ENCODE data around the gene SMAD9. TPM values are rescaled to one million over a fixed set of nuclear protein-coding genes. Genes with fewer than 3 reads are reported as not detected.

Gene SMAD9
- total RNA-seq, 1 experiment from 2014 or later, result 0.87 TPM

DNA sequence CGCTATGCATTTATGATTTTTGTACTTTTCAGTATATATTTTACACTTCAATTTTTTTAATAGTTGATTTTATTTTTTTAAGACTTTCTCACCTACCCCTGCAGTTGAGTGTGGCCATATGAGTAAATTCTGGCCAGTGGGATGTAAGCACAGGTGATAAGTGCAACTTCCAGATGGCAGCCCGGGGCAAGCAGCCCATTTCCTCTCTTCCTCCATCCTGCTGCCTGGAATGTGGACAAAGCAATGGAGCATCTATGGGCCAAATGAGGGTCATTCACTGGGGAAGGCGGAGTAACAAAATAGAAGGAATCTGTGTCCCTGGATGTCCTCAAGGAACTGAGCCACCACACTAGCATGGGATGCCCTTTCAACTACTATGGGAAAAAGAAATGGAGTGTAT, 88.7 kb downstream of the SMAD9 start:
- Histone ChIP-seq H3K4me3 (ENCODE audit: low read length) (no peak overlapping the region), H3K79me2 (ENCODE audit: low read length) (no peaks in the 10 kb centered on the region), H3K4me2 (ENCODE audit: low read length) (no peak overlapping the region), H4K20me1 (ENCODE audit: low read length) (no peaks in the 10 kb centered on the region), H3K9ac (ENCODE audit: low read length) (no peak overlapping the region), H2AFZ (ENCODE audit: low read length) (no peak overlapping the region), H3K9me2 (replicated peaks; ENCODE audit: low read length) (no peaks in the 10 kb centered on the region), H3K27me3 (ENCODE audit: low read length) (no peaks in the 10 kb centered on the region), H3K27ac (ENCODE audit: low read length) (no peak overlapping the region), H3K36me3 (ENCODE audit: low read depth, low read length) (no peaks in the 10 kb centered on the region; the same call in 1 of the 2 replicates), H3F3A (ENCODE audit: low read length, unreplicated experiment) (no peaks in the 10 kb centered on the region), H3K9me3 (ENCODE audit: low read length) (no peaks in the 10 kb centered on the region), H3K4me1 (ENCODE audit: insufficient read depth, low read length) (no peaks in the 10 kb centered on the region)
- TF ChIP-seq EZH2 (IDR thresholded peaks at IDR 0.05; ENCODE audit: low read length, unreplicated experiment) (no peak), EZH2phosphoT487 (IDR thresholded peaks at IDR 0.05; ENCODE audit: borderline replicate concordance, low read length) (no peak)
- TF ChIP-seq, protein P1, sequence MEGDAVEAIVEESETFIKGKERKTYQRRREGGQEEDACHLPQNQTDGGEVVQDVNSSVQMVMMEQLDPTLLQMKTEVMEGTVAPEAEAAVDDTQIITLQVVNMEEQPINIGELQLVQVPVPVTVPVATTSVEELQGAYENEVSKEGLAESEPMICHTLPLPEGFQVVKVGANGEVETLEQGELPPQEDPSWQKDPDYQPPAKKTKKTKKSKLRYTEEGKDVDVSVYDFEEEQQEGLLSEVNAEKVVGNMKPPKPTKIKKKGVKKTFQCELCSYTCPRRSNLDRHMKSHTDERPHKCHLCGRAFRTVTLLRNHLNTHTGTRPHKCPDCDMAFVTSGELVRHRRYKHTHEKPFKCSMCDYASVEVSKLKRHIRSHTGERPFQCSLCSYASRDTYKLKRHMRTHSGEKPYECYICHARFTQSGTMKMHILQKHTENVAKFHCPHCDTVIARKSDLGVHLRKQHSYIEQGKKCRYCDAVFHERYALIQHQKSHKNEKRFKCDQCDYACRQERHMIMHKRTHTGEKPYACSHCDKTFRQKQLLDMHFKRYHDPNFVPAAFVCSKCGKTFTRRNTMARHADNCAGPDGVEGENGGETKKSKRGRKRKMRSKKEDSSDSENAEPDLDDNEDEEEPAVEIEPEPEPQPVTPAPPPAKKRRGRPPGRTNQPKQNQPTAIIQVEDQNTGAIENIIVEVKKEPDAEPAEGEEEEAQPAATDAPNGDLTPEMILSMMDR (conservative IDR thresholded peaks at IDR 0.05; ENCODE audit: low read depth, low read length), result no peak
- DNase-seq, result no peak
- no peak for ATAC-seq
- POLR2A ChIA-PET (ENCODE audit: unreplicated experiment), result no interaction called here
- no TSS peak for BruUV-seq (replicated peaks)
- intact Hi-C loops (cut with micrococcal nuclease), result no loop called here
- CTCF ChIA-PET, result no interaction called here

DNA sequence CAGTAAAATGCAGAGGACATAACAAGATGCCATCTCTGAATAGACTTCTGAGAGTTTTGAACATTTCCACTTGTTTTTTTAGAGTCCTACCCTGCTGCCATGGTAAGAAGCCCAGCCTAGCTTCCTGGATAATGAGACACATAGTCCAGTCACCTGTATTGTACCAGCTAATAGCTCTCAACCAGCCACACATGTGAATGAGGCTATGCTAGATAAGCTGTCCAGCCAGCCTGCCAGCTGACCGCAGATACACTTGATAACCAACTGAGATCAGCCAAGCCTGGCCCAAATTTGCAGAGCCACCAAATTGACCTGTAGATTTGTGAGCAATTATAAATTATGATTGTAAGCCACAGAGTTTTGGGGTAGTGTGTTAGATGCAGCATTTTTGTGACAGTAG, 90.3 kb downstream of the SMAD9 start:
- CTCF ChIA-PET, result no interaction called here

DNA sequence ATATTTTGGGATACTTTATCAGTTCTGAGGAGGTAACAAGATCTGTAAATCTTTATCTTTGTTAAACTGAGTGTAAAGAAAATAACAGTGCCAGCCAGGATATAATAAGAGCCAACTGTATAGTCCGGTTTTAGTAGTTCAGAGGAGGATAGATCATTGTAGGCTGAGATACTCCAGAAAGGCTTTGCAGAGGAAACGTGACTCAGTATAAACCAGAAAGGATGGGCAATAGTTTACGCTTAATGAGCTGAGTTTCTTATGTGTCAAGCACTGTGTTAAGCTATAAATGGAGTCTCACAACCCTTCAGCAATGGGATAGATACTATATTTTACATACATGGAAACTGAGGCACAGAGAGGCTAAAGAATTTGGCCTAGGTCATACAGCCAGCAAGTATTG, 97.3 kb downstream of the SMAD9 start:
- ATAC-seq (no peak), DNase-seq (no peak)
- Histone ChIP-seq H4K20me1 (ENCODE audit: low read length) (no peaks in the 10 kb centered on the region), H3K9me2 (replicated peaks; ENCODE audit: low read length) (no peaks in the 10 kb centered on the region), H3K79me2 (ENCODE audit: low read length) (peaks cover 45% of the 10 kb centered on the region), H3K4me1 (ENCODE audit: insufficient read depth, low read length) (peaks cover 21% of the 10 kb centered on the region), H3K36me3 (ENCODE audit: low read depth, low read length) (no peaks in the 10 kb centered on the region; the same call in 1 of the 2 replicates), H3K4me2 (ENCODE audit: low read length) (peak overlapping the region; percentile 23; the same call in 1 of the 2 replicates), H3K4me3 (ENCODE audit: low read length) (no peak overlapping the region), H3F3A (ENCODE audit: low read length, unreplicated experiment) (no peaks in the 10 kb centered on the region), H2AFZ (ENCODE audit: low read length) (no peak overlapping the region), H3K27me3 (ENCODE audit: low read length) (no peaks in the 10 kb centered on the region), H3K9ac (ENCODE audit: low read length) (no peak overlapping the region), H3K27ac (ENCODE audit: low read length) (no peak overlapping the region), H3K9me3 (ENCODE audit: low read length) (no peaks in the 10 kb centered on the region)
- POLR2A ChIA-PET (ENCODE audit: unreplicated experiment), result no interaction called here
- TF ChIP-seq EZH2 (IDR thresholded peaks at IDR 0.05; ENCODE audit: low read length, unreplicated experiment), result no peak
- TSS peak; percentile 6 for BruUV-seq (replicated peaks)
- intact Hi-C loops (cut with micrococcal nuclease), result no loop called here
- CTCF ChIA-PET, result no interaction called here

More for the DNA sequence above, 90.3 kb downstream of the SMAD9 start:
- Histone ChIP-seq H3K79me2 (ENCODE audit: low read length) (no peaks in the 10 kb centered on the region), H3K36me3 (ENCODE audit: low read depth, low read length) (no peaks in the 10 kb centered on the region; the same call in 1 of the 2 replicates), H3K4me3 (ENCODE audit: low read length) (no peak overlapping the region), H3K4me2 (ENCODE audit: low read length) (no peak overlapping the region), H3K27me3 (ENCODE audit: low read length) (no peaks in the 10 kb centered on the region), H3K4me1 (ENCODE audit: insufficient read depth, low read length) (no peaks in the 10 kb centered on the region), H3K27ac (ENCODE audit: low read length) (no peak overlapping the region), H3K9me2 (replicated peaks; ENCODE audit: low read length) (no peaks in the 10 kb centered on the region), H3K9ac (ENCODE audit: low read length) (no peak overlapping the region), H2AFZ (ENCODE audit: low read length) (no peak overlapping the region), H3F3A (ENCODE audit: low read length, unreplicated experiment) (no peaks in the 10 kb centered on the region), H3K9me3 (ENCODE audit: low read length) (no peaks in the 10 kb centered on the region), H4K20me1 (ENCODE audit: low read length) (no peaks in the 10 kb centered on the region)
- no peak for TF ChIP-seq EZH2 (IDR thresholded peaks at IDR 0.05; ENCODE audit: low read length, unreplicated experiment)
- no peak for TF ChIP-seq EZH2phosphoT487 (IDR thresholded peaks at IDR 0.05; ENCODE audit: borderline replicate concordance, low read length)
- TF ChIP-seq, protein P1 (conservative IDR thresholded peaks at IDR 0.05; ENCODE audit: low read depth, low read length), result no peak
- intact Hi-C loops (cut with micrococcal nuclease), result no loop called here
- DNase-seq (no peak), ATAC-seq (no peak)
- no TSS peak for BruUV-seq (replicated peaks)
- POLR2A ChIA-PET (ENCODE audit: unreplicated experiment), result no interaction called here
